ENCODE measurements around the gene METRN.

GRCh38 chr16:723695-724094, 8.8 kb downstream of the METRN start:
- no peak for TF ChIP-seq CTCF (IDR thresholded peaks at IDR 0.05)
- TF ChIP-seq POLR2A (IDR thresholded peaks at IDR 0.05) = no peak
